NCI-H1694 treated with DMSO at 0.1 percent for 48 hours (cell line): ENCODE results near the gene NPVF.

Experiments used
- DNase-seq: peaks from one replicate; lab custom pipeline; 2025; lab: John Stamatoyannopoulos, UW

NPVF gene

GRCh38 chr7:25234336-25234735 lies 6.0 kb upstream of the NPVF start:
- no peak for DNase-seq

GRCh38 chr7:25223206-25223605 lies 5.1 kb downstream of the NPVF start:
- no peak for DNase-seq

- DNase-seq, result no peak
These were observed 5.6 kb downstream of the NPVF start for GRCh38 chr7:25222666-25223065.

GRCh38 chr7:25221009-25221408 lies 7.3 kb downstream of the NPVF start:
- DNase-seq, result no peak

GRCh38 chr7:25218191-25218590 lies 10.1 kb downstream of the NPVF start:
- peak; percentile 4 for DNase-seq

GRCh38 chr7:25216837-25217236 lies 11.4 kb downstream of the NPVF start:
- DNase-seq, result peak; percentile 79

GRCh38 chr7:25215694-25216335 lies 12.5 kb downstream of the NPVF start:
- no peak for DNase-seq

GRCh38 chr7:25208525-25209221 lies 19.6 kb downstream of the NPVF start:
- no peak for DNase-seq

GRCh38 chr7:25207887-25208286 lies 20.4 kb downstream of the NPVF start:
- no peak for DNase-seq

- no peak for DNase-seq
These were observed 21.5 kb downstream of the NPVF start for GRCh38 chr7:25206765-25207164.

- DNase-seq, result no peak
These were observed 32.0 kb downstream of the NPVF start for GRCh38 chr7:25196132-25196896.

- no peak for DNase-seq
These were observed 34.2 kb downstream of the NPVF start for GRCh38 chr7:25194036-25194435.

GRCh38 chr7:25192043-25192442 lies 36.2 kb downstream of the NPVF start:
- no peak for DNase-seq

GRCh38 chr7:25189197-25189596 lies 39.1 kb downstream of the NPVF start:
- DNase-seq, result no peak

- no peak for DNase-seq
These were observed 40.4 kb downstream of the NPVF start for GRCh38 chr7:25187932-25188331.

GRCh38 chr7:25186436-25186835 lies 41.9 kb downstream of the NPVF start:
- DNase-seq, result no peak

- DNase-seq, result no peak
These were observed 46.8 kb downstream of the NPVF start for GRCh38 chr7:25181532-25181931.

- no peak for DNase-seq
These were observed 47.3 kb downstream of the NPVF start for GRCh38 chr7:25180946-25181345.

- DNase-seq, result no peak
These were observed 47.7 kb downstream of the NPVF start for GRCh38 chr7:25180592-25180923.

GRCh38 chr7:25179771-25180591 lies 48.3 kb downstream of the NPVF start:
- DNase-seq, result peak; percentile 80

GRCh38 chr7:25179325-25179724 lies 49.0 kb downstream of the NPVF start:
- DNase-seq, result no peak
